MCF 10A (cell line): ENCODE results near the gene PLXDC2. TPM values are rescaled to one million over a fixed set of nuclear protein-coding genes. Genes with fewer than 3 reads are reported as not detected.

ENCODE experiments used
- BruUV-seq: library from RNA; stranded (reverse); fragments of 400-500 nt; replicated peaks from 2 replicates; lab custom pipeline; 2021; lab: Mats Ljungman, UMichigan
- CTCF ChIA-PET: fragments of 300-600 bp; sonication (Branson Sonifier 250); formaldehyde crosslinking; extraction: SDS; loops from one replicate; lab custom pipeline; 2021; ENCODE audit warnings: antibody characterized with exemption, inconsistent platforms; lab: Yijun Ruan, JAX
- POLR2A ChIA-PET: fragments of 300-600, 350-650 bp; sonication (Branson Sonifier 250); formaldehyde crosslinking; extraction: SDS; loops from one replicate; lab custom pipeline; 2020; ENCODE audit warnings: antibody characterized with exemption, inconsistent platforms; lab: Yijun Ruan, JAX
- DNase-seq: peaks from one replicate; pipeline ENCODE4 v3.0.0-alpha.2; 2018; ENCODE audit not compliant: unreplicated experiment
- H3K27ac Mint-ChIP-seq: one replicate; pipeline ENCODE4 v1.8.0; 2022; ENCODE audit warnings: mild to moderate bottlenecking, low read depth, mixed read lengths; ENCODE audit not compliant: unreplicated experiment
- H3K27me3 Mint-ChIP-seq: one replicate; pipeline ENCODE4 v1.8.0; 2022; ENCODE audit warnings: mixed read lengths; ENCODE audit not compliant: insufficient read depth, unreplicated experiment
- H3K36me3 Mint-ChIP-seq: one replicate; pipeline ENCODE4 v1.8.0; 2022; ENCODE audit warnings: mild to moderate bottlenecking, moderate library complexity, mixed read lengths; ENCODE audit not compliant: insufficient read depth, unreplicated experiment
- H3K4me1 Mint-ChIP-seq: one replicate; pipeline ENCODE4 v1.8.0; 2022; ENCODE audit warnings: mixed read lengths; ENCODE audit not compliant: insufficient read depth, unreplicated experiment
- H3K4me3 Mint-ChIP-seq: one replicate; pipeline ENCODE4 v1.8.0; 2022; ENCODE audit warnings: mild to moderate bottlenecking, moderate library complexity, mixed read lengths; ENCODE audit not compliant: unreplicated experiment
- H3K9me3 Mint-ChIP-seq: one replicate; pipeline ENCODE4 v1.8.0; 2022; ENCODE audit warnings: mixed read lengths; ENCODE audit not compliant: unreplicated experiment
- intact Hi-C: fragments of 100-400 bp; cut with micrococcal nuclease; formaldehyde crosslinking; loops from 2 replicates; pipeline ENCODE4 v1.14.1; 2022
- total RNA-seq: library from RNA; stranded (reverse); gene quantifications from 2 replicates; pipeline ENCODE4 v1.2.3, GENCODE V29; 2022
- TF ChIP-seq, protein P1 (sequence below): fragments of 200-600 bp; IDR thresholded peaks from one replicate; pipeline ENCODE4 v1.8.0; 2022; ENCODE audit warnings: antibody characterized with exemption, mild to moderate bottlenecking; ENCODE audit not compliant: unreplicated experiment

PLXDC2 gene
- total RNA-seq, 1 experiment from 2014 or later = 23.3 TPM

DNA sequence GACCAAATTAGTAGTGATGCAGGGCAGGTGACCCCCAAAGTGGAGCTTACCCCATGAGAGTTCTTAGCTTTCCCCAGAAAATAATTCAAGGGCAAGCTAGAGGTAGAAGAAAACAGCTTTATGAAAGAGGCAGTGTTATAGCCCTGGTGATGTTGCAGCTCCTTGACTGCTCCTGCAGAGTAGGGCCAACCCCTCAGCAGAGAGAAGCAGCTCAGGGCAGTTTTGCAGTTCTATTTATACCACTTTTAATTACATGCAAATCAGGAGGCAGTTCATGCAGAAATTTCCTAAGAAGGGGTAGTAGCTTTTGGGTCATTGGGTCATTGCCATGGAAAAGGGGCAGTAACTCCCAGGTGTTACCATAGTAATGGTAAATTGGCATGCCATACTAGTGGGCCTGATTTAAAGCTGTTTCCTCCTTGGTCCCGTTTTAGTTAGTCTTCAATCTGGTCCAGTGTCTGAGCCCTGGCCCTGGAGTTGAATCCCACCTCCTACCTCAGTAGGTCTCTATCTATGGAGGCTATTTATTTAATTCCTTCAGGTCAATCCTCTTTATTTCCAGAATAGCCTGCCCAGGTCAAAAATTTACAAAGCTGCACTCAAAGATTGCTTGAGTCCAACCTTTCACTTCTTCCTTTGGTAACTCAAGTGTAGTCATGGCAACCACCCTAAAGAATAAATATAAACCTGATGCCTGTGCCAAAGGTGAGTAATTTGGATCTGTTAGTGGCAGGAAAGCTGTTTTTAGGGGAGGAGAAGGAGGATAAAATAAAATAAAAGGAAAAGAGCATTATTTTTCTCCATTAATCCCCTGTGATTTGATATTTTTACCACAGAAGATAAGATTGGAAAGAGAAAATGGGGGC lies 29.5 kb downstream of the PLXDC2 start:
- intact Hi-C loops = no loop called here

GRCh38 chr10:19847321-19847720 lies 31.1 kb downstream of the PLXDC2 start:
- H3K4me1 Mint-ChIP-seq = peaks cover 34% of the 10 kb centered on the region
- TF ChIP-seq, protein P1, sequence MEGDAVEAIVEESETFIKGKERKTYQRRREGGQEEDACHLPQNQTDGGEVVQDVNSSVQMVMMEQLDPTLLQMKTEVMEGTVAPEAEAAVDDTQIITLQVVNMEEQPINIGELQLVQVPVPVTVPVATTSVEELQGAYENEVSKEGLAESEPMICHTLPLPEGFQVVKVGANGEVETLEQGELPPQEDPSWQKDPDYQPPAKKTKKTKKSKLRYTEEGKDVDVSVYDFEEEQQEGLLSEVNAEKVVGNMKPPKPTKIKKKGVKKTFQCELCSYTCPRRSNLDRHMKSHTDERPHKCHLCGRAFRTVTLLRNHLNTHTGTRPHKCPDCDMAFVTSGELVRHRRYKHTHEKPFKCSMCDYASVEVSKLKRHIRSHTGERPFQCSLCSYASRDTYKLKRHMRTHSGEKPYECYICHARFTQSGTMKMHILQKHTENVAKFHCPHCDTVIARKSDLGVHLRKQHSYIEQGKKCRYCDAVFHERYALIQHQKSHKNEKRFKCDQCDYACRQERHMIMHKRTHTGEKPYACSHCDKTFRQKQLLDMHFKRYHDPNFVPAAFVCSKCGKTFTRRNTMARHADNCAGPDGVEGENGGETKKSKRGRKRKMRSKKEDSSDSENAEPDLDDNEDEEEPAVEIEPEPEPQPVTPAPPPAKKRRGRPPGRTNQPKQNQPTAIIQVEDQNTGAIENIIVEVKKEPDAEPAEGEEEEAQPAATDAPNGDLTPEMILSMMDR = no peak

More for the DNA sequence above, 29.5 kb downstream of the PLXDC2 start:
- DNase-seq = peak; percentile 76
- Mint-ChIP-seq H3K36me3 (no peaks in the 10 kb centered on the region), H3K4me3 (peak overlapping the region; percentile 44), H3K4me1 (peaks cover 34% of the 10 kb centered on the region), H3K27me3 (no peaks in the 10 kb centered on the region), H3K27ac (peak overlapping the region; percentile 65), H3K9me3 (no peaks in the 10 kb centered on the region)
- BruUV-seq = no TSS peak
- ChIA-PET POLR2A (interaction anchor here (0.7 to 2.7 kb wide), 8 partner anchors 11 to 82 kb away, joined by 3 to 12 read pairs (median 4); no protein-coding TSS in a partner anchor), CTCF (no interaction called here)
- TF ChIP-seq, protein P1 = no peak

DNA sequence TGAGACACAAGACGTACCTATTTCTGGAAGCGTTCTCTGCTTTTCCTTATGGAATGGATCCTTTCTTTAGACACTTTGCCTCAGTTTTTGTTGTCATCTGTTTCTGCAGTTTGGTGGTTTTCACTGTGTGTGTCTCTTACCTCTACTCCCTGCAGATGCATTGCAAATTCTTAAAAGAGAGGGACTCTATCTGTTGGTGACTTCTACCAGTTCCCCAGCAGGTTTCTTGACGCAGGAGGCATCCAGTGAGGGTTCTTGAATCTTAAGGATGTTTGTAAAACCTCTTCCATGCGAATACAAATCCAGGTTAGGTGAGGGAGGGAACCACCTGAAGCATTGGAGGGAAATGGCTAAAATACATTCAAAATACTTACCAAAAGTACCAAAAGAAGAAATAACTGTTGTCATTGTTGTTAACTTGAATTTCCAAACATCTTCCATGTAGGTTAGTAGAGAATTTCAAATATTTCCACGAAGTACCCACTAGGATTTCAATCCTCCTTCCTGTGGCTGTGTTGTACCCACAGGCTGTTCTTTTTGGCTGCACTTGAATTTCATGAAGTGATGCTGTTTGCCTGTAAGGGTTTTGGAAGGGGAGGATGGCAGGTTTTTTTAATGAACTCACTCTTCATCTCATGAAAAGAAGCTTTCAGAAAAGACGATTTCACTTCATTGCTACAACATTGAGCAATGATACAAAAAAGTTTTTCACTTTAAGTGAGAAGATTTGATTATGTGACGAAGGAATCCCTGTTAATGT lies 32.2 kb downstream of the PLXDC2 start:
- Mint-ChIP-seq H3K4me1 (peaks cover 32% of the 10 kb centered on the region), H3K27me3 (no peaks in the 10 kb centered on the region), H3K36me3 (no peaks in the 10 kb centered on the region), H3K4me3 (no peak overlapping the region), H3K27ac (no peak overlapping the region), H3K9me3 (no peaks in the 10 kb centered on the region)
- TF ChIP-seq, protein P1 = no peak
- DNase-seq = no peak
- no TSS peak for BruUV-seq
- CTCF ChIA-PET = no interaction called here
- POLR2A ChIA-PET = interaction anchor here (1.0 kb wide), 1 partner anchor 14 kb away, joined by 3 read pairs; no protein-coding TSS in a partner anchor
- intact Hi-C loops = no loop called here

More at GRCh38 chr10:19847321-19847720, 31.1 kb downstream of the PLXDC2 start:
- CTCF ChIA-PET = no interaction called here
- Mint-ChIP-seq H3K27ac (peak overlapping the region; percentile 65), H3K36me3 (no peaks in the 10 kb centered on the region), H3K9me3 (no peaks in the 10 kb centered on the region), H3K4me3 (peak overlapping the region; percentile 53), H3K27me3 (no peaks in the 10 kb centered on the region)
- BruUV-seq = no TSS peak
- POLR2A ChIA-PET = interaction anchor here (1.0 to 2.7 kb wide), 8 partner anchors 11 to 89 kb away, joined by 3 to 12 read pairs (median 4); no protein-coding TSS in a partner anchor
- DNase-seq = peak; percentile 84
- intact Hi-C loops = loop anchor here (1.0 kb wide), 1 partner anchor 28 kb away; no protein-coding TSS in a partner anchor

DNA sequence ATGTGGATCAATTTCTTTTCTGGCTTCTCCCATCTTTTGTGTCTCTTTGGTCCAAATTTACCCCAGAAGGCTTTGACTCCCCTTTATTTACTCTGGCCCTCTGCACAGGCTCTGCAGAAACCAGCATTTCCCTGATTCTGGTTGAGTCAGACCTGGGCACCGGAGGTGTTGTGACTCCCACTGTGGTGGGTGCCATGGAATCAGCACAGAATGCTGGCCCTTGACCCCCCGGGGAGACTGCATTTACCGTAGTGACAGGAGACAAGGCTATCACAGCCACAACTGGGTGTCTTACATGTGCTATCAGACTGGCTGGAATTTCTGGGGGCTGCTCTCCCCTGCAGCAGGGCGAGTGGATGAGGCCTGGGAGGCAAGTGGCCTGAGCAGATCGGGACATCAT lies 37.6 kb downstream of the PLXDC2 start:
- intact Hi-C loops = no loop called here
- POLR2A ChIA-PET = no interaction called here
- BruUV-seq = no TSS peak
- Mint-ChIP-seq H3K9me3 (no peaks in the 10 kb centered on the region), H3K36me3 (no peaks in the 10 kb centered on the region), H3K27me3 (no peaks in the 10 kb centered on the region), H3K4me1 (no peaks in the 10 kb centered on the region), H3K27ac (no peak overlapping the region), H3K4me3 (no peak overlapping the region)
- TF ChIP-seq, protein P1 = no peak
- CTCF ChIA-PET = no interaction called here
- DNase-seq = no peak
